Mammary epithelial cell (primary cell): ENCODE data around the gene DSEL.

Experiments
- CTCF ChIP-seq, 2 donors: IDR thresholded peaks in 1 of 2; conservative IDR thresholded peaks in 1 of 2; 2 replicates each; pipeline ENCODE4 v1.5.1; 2011 to 2012; ENCODE audit warnings: inconsistent platforms in 2 of 2, low read length in 2 of 2, mild to moderate bottlenecking in 2 of 2, control low read depth in 1 of 2, low read depth in 1 of 2; ENCODE audit not compliant: insufficient read depth in 1 of 2; ENCODE audit errors: extremely low read depth in 1 of 2
- EZH2 ChIP-seq: IDR thresholded peaks from 2 replicates; pipeline ENCODE4 v1.6.1; 2012; ENCODE audit warnings: low read length, inconsistent platforms, borderline replicate concordance

GRCh38 chr18:67540559-67540958, 24.0 kb upstream of the DSEL start:
- no peak for TF ChIP-seq CTCF (conservative IDR thresholded peaks at IDR 0.05 in 1 of 2, IDR thresholded peaks at IDR 0.05 in 1 of 2; ENCODE audit: extremely low read depth in 1 of 2, insufficient read depth in 1 of 2, low read depth in 1 of 2, low read length in 2 of 2)
- no peak for TF ChIP-seq EZH2
